OCI-LY3 (cell line): Measurements from ENCODE around the gene AGBL4.

Experiments
- EZH2phosphoT487 ChIP-seq: fragments of 200-600 bp; shearing (Covaris generic); IDR thresholded peaks from 2 replicates; pipeline ENCODE4 v1.6.1; 2018; ENCODE audit warnings: antibody characterized with exemption, mixed run types, low read depth
- TF ChIP-seq, protein P1 (sequence below): fragments of 200-600, 300-600 bp; sonication (generic); IDR thresholded peaks from 2 replicates; pipeline ENCODE4 v1.5.1; 2014; ENCODE audit warnings: antibody characterized with exemption, low read length, low read depth

DNA sequence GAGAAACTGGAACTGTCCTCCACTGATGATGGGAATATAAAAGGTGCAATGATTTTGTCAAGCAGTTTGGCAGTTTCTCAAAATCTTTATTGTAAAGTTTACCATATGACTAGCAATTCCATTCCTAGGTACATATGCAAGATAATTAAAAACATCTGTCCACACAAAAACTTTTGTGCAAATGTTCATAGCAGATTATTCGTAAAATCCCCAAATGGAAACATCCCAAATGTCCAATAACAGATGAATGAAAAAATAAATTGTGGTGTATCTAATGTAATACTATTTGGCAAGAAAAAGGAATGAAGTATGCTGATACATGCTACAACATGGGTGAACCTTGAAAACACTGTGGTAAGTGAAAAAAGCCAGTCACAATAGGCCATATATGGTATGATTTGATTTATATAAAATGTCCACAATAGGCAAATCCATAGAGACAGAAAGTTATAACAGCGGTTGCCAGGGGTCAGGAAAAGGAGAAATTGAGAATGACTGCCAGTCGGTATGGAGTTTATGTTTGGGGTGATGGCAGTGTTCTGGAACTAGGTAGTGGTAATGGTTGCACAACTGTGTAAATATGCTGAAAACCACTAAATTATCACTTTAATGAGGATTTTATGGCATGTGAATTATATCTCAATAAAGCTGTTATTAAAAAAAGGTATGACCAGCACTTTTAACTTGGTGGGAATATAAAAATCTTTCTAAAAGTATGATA lies 1165.4 kb downstream of the AGBL4 start:
- TF ChIP-seq, protein P1, sequence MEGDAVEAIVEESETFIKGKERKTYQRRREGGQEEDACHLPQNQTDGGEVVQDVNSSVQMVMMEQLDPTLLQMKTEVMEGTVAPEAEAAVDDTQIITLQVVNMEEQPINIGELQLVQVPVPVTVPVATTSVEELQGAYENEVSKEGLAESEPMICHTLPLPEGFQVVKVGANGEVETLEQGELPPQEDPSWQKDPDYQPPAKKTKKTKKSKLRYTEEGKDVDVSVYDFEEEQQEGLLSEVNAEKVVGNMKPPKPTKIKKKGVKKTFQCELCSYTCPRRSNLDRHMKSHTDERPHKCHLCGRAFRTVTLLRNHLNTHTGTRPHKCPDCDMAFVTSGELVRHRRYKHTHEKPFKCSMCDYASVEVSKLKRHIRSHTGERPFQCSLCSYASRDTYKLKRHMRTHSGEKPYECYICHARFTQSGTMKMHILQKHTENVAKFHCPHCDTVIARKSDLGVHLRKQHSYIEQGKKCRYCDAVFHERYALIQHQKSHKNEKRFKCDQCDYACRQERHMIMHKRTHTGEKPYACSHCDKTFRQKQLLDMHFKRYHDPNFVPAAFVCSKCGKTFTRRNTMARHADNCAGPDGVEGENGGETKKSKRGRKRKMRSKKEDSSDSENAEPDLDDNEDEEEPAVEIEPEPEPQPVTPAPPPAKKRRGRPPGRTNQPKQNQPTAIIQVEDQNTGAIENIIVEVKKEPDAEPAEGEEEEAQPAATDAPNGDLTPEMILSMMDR: no peak
- no peak for TF ChIP-seq EZH2phosphoT487
